ENCODE measurements around the gene SCYGR1.

DNA sequence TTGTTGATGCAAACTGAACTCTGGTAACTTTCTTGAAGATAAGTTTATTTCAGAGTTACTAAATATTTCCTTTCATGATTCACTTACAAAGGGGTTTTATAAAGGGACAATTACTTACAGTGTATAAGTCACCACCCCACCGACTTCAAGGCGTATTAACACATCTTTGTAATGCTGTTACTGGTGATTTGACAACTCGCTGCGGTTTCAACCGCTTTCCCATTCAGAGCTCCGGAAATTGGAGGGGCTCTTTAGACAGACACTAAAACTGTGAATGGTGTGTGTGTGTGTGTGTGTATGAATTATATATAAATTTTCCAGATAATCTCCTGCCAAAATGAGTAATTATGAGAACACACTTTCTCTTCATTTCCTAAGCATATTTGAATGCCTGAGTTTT is 13.6 kb downstream of the SCYGR1 start:
- no peak for TF ChIP-seq CTCF (conservative IDR thresholded peaks at IDR 0.05; ENCODE audit: low read depth, low read length)
- TF ChIP-seq EZH2 (IDR thresholded peaks at IDR 0.05; ENCODE audit: low read length, unreplicated experiment): no peak
- TF ChIP-seq EZH2phosphoT487 (IDR thresholded peaks at IDR 0.05; ENCODE audit: borderline replicate concordance, low read length): no peak

Measured in PC-3 (cell line).